ENCODE data around the gene TBC1D14.
"Not testable (repeated sequence)": the region's sequence is repeated elsewhere in the genome, so short reads cannot be mapped to it uniquely, and the experiment has no call there.

TBC1D14 gene

GRCh38 chr4:6902318-6903042, 7.1 kb upstream of the TBC1D14 start:
- Histone ChIP-seq H3K27me3 (ENCODE audit: insufficient read depth, low read depth, severe bottlenecking) (no peaks in the 10 kb centered on the region), H3K36me3 (no peaks in the 10 kb centered on the region), H3K9me3 (ENCODE audit: severe bottlenecking) (no peaks in the 10 kb centered on the region), H3K27ac (no peak overlapping the region), H3K4me3 (ENCODE audit: low read depth, low read length) (no peak overlapping the region)
- no peak for TF ChIP-seq CTCF (IDR thresholded peaks at IDR 0.05; ENCODE audit: low read depth, low read length)
- no peak for DNase-seq

- H3K9me3 ChIP-seq (ENCODE audit: severe bottlenecking) = no peaks in the 10 kb centered on the region
- no peak overlapping the region for H3K27ac ChIP-seq
- no peak for DNase-seq
These were observed 3.8 kb upstream of the TBC1D14 start for GRCh38 chr4:6905516-6906445.

GRCh38 chr4:6906486-6906885, 3.1 kb upstream of the TBC1D14 start:
- H3K4me3 ChIP-seq (ENCODE audit: low read depth, low read length); H3K27ac ChIP-seq; H3K36me3 ChIP-seq; H3K9me3 ChIP-seq (ENCODE audit: severe bottlenecking); DNase-seq; H3K27me3 ChIP-seq (ENCODE audit: insufficient read depth, low read depth, severe bottlenecking): not testable (repeated sequence)

More at GRCh38 chr4:6905516-6906445, 3.8 kb upstream of the TBC1D14 start:
- no peaks in the 10 kb centered on the region for H3K36me3 ChIP-seq
- no peak for TF ChIP-seq CTCF (IDR thresholded peaks at IDR 0.05; ENCODE audit: low read depth, low read length)
- no peak overlapping the region for H3K4me3 ChIP-seq (ENCODE audit: low read depth, low read length)
- no peaks in the 10 kb centered on the region for H3K27me3 ChIP-seq (ENCODE audit: insufficient read depth, low read depth, severe bottlenecking)

- no peaks in the 10 kb centered on the region for H3K27me3 ChIP-seq (ENCODE audit: insufficient read depth, low read depth, severe bottlenecking)
- peak; percentile 74 for DNase-seq
- TF ChIP-seq CTCF (IDR thresholded peaks at IDR 0.05; ENCODE audit: low read depth, low read length) = peak; percentile 84
- H3K4me3 ChIP-seq (ENCODE audit: low read depth, low read length) = peak overlapping the region; percentile 23
- no peaks in the 10 kb centered on the region for H3K9me3 ChIP-seq (ENCODE audit: severe bottlenecking)
- no peaks in the 10 kb centered on the region; the same call in 1 of the 2 replicates for H3K36me3 ChIP-seq
- peak overlapping the region; percentile 18; the same call in 1 of the 2 replicates for H3K27ac ChIP-seq
These were observed 1.9 kb upstream of the TBC1D14 start for GRCh38 chr4:6907658-6908191.

GRCh38 chr4:6908432-6909112, 1.1 kb upstream of the TBC1D14 start:
- no peak for DNase-seq
- Histone ChIP-seq H3K9me3 (ENCODE audit: severe bottlenecking) (no peaks in the 10 kb centered on the region), H3K27me3 (ENCODE audit: insufficient read depth, low read depth, severe bottlenecking) (no peaks in the 10 kb centered on the region), H3K27ac (peak overlapping the region; percentile 99), H3K4me3 (ENCODE audit: low read depth, low read length) (peak overlapping the region; percentile 71), H3K36me3 (no peaks in the 10 kb centered on the region; the same call in 1 of the 2 replicates)
- no peak for TF ChIP-seq CTCF (IDR thresholded peaks at IDR 0.05; ENCODE audit: low read depth, low read length)
